ENCODE data around the gene SDR42E2.

DNA sequence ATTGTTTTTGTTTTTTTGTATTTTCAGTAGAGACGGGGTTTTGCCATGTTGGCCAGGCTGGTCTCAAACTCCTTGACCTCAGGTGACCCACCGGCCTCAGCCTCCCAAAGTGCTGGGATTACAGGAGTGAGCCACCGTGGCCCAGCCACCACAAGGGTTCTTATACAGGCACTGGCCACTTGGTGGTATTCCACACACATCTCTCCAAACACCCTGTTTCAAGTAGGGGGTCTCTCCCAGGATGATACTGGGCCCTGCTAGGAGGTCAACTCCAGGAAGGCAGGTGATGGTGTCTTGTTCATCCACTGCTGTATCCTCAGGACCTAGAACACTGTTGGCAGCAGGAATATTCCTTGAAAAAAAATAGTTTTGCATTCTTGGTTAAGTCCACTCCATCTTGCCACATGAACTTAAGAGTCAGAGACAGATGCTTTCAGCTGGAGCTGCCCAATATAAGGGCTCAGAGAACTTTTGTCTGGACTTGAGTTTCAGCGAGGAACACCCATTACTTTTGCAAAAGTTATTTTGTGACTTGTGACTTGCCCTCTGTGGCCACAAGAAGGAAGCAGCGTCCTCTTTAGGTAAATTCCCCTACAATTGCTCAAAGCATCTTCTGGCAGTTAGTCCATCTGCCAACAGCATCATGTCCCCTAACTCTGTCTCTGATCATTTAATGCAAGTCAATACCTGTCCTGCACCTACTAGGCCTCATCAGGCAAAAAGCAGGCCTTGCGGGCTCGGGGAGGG lies 36.4 kb downstream of the SDR42E2 start:
- TF ChIP-seq, protein P1, sequence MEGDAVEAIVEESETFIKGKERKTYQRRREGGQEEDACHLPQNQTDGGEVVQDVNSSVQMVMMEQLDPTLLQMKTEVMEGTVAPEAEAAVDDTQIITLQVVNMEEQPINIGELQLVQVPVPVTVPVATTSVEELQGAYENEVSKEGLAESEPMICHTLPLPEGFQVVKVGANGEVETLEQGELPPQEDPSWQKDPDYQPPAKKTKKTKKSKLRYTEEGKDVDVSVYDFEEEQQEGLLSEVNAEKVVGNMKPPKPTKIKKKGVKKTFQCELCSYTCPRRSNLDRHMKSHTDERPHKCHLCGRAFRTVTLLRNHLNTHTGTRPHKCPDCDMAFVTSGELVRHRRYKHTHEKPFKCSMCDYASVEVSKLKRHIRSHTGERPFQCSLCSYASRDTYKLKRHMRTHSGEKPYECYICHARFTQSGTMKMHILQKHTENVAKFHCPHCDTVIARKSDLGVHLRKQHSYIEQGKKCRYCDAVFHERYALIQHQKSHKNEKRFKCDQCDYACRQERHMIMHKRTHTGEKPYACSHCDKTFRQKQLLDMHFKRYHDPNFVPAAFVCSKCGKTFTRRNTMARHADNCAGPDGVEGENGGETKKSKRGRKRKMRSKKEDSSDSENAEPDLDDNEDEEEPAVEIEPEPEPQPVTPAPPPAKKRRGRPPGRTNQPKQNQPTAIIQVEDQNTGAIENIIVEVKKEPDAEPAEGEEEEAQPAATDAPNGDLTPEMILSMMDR (IDR thresholded peaks at IDR 0.05): no peak
- TF ChIP-seq POLR2A (IDR thresholded peaks at IDR 0.05): no peak
